HG03139 (cell line): ENCODE data around the gene NOL11.
"Not testable (repeated sequence)": the region's sequence is repeated elsewhere in the genome, so short reads cannot be mapped to it uniquely, and the experiment has no call there.

Experiments
- ATAC-seq: cut with Tn5 transposase; IDR thresholded peaks from one replicate; pipeline ENCODE4 v1.9.1; 2021; ENCODE audit not compliant: unreplicated experiment

Gene NOL11

DNA sequence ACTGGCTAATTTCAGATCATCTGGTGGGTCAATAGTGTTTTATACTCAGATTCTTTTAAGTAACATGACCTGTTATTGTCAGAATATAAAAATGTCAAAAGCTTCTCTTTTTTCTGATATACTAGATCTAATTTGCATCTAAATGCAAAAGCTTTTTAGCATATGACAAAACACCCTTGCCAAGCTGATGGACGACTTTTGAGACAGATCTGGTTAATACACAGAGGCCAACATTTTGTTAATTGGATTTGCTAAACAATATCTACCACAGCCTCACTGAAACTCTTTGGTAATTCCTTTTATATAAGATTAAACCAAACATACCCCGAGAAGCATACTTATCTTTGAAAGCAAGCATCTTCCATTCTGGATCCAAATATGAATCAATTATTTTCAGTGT, 10.3 kb upstream of the NOL11 start:
- no peak for ATAC-seq

DNA sequence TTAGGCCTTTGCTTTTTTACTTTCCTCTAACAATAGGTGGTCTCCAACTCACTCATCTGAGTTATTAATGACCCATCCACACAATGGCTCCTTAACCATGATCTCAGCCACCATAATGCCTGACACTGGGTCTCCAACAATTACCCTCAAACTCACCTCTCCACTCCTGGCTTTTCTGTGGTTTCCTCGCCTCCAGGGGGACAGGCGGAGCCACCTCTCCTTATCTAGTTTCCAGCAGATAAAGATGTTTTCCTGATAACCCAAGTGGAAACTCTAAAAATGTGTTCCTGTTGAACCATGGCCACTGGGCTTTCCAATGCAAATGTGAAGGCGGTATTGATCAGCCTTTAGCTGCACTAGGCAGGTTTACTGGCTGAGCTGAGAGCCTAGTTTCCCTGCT, 9.4 kb upstream of the NOL11 start:
- ATAC-seq = no peak

DNA sequence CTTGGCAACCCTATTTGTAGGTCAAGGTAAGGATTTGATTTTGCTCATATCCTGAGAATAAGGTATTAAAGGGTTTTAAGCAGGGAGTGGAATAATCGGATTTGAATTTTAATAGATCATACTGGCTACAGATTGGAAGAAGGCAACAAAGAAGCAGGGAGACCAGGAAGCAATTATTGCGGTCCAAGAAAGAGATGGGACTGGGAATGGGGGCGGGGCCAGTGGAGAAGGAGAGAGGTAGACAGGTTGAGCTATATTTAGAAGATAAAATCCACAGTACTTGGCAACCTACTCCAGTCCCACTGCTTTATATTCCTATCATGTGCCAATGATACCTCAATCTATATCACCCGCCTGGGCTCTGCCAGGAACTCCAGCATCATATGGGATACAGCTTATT, 5.8 kb upstream of the NOL11 start:
- no peak for ATAC-seq

DNA sequence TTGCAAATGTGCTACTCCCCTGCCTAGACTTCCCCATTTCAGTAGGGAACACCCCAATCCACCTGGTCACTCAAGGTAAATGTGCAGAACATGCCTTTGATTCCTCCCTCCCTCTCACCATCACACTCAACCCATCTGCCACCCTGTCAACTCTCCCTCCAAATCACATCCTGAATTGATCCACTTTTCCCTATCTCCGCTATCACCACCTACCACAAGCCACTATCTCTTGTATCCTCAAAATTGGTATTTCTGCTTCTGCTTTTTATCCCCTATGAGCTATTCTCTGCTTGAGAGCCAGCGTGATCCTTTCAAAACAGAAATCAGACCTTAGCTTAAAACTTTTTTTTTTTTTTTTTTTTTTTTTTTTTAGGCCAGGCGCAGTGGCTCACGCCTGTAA, 5.4 kb upstream of the NOL11 start:
- ATAC-seq = no peak

DNA sequence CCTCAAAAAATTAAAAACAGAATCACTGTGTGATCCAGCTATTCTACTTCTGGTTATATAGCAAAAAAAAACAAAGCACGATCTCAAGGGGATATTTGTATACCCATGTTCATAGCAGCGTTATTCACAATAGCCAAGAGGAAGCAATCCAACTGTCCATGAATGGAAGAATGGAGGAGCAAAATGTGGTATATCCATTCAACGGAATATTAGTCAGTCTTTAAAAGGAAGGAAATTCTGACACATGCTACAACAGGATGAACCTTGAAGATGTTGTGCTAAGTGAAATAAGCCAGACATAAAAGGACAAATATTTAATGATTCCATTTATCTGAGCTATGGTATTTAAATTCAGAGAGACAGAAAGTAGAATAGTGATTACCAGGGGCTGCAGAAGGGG, 4.6 kb upstream of the NOL11 start:
- ATAC-seq = no peak

DNA sequence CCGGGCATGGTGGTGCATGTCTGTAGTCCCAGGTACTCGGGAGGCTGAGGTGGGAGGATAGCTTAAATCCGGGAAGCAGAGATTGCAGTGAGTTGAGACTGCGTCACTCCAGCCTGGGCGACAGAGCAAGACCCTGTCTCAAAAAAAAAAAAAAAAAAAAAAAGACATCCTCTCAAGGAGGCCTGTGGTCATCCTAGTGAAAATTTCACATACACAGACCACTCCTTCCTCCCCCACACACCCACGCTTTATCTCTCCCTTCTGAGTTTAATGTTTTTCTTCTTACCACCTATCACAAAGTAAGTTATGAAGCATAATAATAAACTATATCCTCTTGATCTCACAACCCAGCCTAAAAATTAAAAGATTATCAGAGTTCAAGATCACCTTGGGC, 1.3 kb upstream of the NOL11 start:
- ATAC-seq = no peak

DNA sequence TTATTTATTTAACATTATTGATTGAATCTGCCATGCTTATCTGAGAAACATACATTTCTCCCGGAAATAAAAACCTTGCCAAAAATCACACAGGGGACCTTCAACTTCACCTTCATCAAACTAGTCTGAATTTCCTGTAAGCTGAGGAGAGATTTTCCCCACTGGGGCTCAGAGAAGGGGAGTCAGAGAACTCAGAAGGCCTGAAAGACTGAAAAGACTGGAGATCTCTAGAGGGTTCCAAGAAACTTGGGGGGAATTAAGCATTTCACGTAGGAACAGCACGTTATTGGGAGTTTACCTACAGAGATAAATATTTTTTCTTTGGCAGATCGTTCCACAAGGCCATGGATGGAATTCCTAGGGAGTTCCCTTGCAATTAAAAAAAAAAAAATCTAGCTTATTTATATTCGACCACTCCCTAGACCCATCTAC, 528 bp upstream of the NOL11 start:
- no peak for ATAC-seq

DNA sequence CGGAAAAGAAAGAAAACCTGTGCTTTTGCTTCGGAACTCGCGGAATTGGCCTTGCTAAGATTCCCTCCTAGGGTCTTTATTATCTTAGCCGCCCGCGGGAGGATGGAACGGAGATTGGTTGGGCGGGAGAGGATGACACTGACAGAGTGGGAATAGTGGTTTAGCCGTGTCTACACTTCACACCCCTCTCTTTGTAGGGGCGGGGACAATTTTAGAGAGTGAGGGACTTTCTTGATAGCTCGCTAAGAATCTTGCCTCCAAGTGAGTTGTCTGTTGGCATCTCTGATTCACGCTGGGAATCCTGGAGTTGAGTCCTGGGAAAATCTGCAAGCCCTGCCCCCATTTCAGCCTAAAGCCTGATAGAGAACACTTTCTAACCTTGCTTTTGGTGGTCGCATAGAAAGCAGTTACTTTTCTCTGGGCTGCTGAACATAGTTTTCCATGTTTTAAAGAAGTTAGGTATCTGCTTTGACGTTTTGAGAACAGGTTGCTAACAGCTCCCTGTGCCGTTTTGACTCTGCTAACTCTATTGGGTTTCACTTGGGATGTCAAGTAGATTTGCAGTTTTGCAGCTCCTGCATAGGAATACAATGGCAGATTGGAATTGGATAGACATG, 697 bp downstream of the NOL11 start:
- peak; percentile 1 for ATAC-seq

DNA sequence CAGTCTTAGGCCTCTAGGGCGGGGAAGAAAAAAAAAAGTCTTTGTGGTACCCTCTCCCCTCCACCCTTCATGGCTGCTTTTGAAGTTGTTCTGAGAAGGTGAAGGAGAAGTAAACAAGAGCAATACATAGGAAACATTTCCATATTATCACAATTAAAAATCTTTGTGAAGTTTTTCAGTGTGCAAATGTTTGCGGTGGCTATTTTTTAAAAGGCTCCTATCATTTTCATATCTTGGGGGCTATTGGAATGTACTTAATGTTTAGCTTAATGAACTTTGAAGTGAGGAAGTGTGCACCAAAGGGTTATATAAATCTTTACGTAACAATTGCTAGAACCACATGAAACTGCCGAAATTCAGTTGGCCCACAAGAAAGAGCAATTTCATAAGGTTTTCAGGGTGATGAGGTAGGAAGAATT, 7.6 kb downstream of the NOL11 start:
- ATAC-seq = no peak

DNA sequence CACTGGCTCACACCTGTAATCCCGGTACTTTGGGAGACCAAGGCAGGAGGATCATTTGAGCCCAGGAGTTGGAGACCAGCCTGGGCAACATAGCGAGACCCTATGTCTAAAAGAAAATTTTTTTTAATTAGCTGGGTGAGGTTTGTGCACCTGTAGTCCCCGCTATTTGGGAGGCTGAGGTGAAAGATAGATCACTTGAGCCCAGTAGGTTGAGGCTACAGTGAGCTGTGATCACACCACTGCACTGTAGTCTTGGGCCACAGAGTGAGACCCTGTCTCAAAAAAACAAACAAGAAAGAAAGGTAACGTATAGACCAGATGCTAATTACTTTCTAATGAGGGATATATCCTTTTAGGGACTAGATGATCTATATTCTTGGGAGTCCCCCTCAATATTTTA, 8.1 kb downstream of the NOL11 start:
- no peak for ATAC-seq

DNA sequence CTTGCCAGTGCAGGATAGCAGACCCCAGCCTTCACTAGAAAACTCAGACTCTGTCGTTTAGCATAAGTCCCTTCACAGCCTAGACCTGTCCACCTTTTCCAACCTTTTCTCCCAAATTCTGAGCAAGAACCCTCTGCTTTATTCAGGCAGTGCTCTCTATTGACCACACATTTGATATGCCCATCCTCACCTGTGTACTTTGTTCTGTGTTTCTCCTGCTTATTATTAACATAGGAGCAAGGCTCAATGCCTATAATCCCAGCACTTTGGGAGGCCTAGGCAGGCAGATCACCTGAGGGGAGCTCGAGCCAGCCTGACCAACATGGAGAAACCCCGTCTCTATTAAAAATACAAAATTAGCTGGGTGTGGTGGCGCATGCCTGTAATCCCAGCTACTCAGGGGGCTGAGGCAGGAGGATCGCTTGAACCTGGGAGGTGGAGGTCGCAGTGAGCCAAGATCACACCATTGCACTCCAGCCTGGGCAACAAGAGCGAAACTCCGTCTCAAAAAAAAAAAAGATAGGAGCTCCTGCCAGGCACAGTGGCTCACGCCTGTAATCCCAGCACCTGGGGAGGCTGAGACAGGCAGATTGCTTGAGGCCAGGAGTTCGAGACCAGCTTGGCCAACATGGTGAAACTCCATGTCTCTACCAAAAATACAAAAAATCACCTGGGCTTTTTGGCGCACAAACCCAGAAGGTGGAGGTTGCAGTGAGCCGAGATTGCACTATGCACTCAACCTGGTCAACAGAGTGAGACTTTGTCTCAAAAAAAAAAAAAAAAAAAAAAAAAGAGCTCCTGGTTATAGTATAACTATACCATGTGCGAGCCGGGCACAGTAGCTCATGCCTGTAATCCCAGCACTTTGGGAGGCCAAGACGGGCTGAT, 9.7 kb downstream of the NOL11 start:
- not testable (repeated sequence) for ATAC-seq

DNA sequence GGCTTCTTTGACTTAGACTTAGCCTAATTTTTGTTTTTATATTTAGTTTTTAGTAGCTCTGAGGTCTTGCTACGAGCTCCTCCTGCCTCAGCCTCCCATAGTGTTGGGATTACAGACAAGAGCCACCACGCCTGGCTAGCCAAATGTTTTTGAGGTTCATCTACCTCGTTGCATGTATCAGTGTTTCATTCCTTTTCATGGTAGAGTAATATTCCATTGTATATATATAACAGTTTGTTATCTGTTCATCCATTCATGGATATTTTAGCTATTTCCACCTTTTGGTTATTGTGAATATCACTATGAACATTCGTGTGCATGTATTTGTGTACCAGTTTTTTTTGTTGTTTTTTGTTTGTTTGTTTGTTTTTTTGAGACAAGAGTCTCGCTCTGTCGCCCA, 12.2 kb downstream of the NOL11 start:
- no peak for ATAC-seq

DNA sequence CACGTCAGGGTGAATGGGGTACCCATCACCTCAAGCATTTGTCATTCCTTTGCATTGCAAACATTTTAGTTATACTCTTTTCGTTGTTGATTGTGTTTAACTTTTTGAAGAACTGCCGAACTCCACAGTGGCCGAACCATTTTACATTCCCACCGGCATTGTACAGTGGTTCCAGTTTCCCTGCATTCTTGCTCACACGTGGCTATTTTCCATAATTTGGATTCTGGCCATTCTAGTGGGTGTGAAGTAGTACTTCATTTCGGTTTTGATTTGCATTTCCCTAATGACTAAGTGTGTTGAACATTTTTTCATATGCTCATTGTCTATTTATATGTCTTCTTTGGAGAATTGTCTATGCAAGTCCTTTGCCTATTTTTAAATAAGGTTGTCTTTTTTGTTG, 13.0 kb downstream of the NOL11 start:
- ATAC-seq = no peak

DNA sequence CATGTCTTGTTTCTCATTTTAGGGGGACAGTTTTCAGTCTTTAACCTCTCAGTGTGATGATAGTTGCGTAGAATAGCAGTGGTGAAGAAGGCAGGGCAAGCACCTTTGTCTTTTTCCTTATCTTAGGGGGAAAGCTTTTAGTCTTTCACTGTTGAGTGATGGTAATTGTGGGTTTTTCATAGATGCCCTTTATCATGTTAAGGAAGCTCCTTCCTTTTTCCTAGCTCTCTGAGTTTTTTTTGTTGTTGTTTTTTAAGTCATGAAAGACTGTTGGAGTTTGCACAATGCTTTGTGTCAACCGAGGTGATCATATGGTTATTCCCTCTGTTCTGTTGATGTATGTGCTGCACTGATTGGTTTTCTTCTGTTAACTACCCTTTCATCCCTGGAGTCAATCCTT, 15.7 kb downstream of the NOL11 start:
- ATAC-seq = no peak

DNA sequence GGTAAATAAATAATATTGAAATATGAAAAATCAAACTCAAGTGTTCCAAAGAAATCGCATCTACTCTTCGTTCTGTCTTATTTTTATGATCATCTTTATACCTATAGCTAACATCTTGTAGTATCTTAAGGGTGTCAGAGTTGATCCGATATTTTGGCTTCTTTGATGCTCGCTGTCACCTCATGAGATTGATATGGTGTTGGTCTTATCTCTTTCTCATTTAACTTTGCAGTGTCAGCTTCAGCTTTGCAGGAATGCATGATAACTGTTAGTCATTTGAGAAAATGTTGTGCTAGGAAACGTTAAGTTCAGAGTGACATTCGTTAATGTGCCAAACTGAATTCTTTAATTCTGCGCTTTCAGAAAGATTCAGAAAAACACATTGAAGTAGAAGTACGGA, 19.4 kb downstream of the NOL11 start:
- ATAC-seq = no peak

DNA sequence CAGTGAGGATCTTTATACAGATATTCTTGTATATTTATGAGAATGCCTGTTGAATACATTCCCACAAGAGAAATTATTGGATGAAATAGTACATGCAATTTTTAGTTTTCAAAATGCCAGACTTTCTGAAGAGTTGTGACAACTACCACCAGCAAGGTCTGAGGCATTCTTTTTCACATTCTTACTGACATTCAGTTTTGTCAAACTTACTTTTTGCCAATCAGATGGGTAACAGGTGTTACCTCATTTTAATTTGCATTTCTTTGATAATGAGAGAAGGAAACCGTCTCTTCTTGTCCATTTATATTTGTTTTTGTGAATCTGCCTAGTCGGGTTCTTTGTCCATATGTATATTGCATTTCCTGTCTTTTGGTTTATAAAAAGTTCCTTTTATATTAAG, 24.3 kb downstream of the NOL11 start:
- no peak for ATAC-seq

DNA sequence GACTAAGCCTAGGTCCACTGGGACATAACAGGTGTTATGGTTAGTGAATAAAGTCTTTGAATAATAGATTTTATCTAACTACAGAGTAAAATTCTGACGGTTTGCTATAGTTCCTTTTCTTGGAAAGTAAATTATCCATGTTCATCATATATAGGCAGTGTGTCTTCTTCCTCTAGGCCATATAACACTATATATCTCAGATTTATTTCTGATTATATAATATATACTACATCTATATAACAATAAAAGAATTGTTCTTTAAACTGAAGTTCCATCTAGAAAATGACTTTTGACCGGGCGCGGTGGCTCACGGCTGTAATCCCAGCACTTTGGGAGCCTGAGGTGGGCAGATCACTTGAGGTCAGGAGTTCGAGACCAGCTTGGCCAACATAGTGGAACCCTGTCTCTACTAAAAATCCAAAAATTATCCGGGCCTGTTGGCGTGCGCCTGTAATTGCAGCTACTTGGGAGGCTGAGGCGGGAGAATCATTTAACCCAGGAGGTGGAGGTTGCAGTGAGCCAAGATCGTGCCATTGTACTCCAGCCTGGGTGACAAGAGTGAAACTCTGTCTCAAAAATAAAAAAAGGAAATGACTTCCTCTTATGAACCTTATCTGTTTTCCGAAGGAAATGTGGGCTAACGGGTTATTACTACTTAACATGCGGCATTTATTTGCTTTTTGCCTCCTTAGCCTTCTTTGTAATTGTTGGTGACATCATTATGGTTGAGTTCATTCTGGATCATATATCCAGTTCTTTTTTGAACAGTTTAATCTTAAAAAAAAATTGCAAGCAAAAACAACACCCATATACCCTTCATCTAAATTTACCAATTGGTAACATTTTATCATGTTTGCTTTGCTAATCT, 29.2 kb downstream of the NOL11 start:
- ATAC-seq = no peak

DNA sequence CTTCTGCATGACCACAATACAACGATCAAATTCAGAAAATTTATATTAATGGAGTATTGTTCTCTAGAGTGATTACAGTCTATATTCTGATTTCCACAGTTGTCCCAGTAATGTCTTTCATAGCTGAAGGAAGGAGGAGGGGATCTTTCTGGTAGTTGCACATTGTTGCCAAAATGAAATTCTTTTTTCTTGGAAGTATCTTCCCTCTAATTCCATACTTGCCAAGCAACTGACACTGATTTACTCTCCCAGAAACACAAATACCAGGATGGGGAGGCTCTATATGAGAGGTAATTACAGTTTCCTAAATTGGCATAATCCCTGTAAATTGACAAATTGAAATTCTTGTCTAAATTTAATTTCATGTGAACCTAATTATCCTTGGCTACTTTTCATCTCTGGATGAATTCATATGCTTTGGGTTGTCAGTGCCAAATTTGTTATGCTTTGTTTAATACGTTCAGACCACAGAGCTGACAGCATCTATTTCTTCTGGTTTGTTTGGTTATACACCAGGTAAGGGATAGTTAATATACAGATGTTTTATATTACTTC, 30.0 kb downstream of the NOL11 start:
- no peak for ATAC-seq

DNA sequence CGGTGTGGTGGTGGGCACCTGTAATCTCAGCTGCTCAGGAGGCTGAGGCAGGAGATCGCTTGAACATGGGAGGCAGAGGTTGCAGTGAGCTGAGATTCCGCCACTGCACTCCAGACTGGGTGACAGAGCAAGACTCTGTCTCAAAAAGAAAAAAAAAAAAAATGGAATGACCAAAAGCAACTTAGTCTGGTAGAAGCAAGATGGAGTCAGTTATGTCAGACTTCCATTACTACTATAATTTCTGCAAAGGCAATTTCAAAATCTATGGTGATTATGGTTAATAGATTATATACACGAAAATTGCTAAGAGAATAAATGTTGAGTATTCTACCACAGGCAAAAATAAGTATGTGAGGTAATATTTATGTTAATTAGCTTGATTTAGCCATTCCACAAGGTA, 32.3 kb downstream of the NOL11 start:
- ATAC-seq = no peak

DNA sequence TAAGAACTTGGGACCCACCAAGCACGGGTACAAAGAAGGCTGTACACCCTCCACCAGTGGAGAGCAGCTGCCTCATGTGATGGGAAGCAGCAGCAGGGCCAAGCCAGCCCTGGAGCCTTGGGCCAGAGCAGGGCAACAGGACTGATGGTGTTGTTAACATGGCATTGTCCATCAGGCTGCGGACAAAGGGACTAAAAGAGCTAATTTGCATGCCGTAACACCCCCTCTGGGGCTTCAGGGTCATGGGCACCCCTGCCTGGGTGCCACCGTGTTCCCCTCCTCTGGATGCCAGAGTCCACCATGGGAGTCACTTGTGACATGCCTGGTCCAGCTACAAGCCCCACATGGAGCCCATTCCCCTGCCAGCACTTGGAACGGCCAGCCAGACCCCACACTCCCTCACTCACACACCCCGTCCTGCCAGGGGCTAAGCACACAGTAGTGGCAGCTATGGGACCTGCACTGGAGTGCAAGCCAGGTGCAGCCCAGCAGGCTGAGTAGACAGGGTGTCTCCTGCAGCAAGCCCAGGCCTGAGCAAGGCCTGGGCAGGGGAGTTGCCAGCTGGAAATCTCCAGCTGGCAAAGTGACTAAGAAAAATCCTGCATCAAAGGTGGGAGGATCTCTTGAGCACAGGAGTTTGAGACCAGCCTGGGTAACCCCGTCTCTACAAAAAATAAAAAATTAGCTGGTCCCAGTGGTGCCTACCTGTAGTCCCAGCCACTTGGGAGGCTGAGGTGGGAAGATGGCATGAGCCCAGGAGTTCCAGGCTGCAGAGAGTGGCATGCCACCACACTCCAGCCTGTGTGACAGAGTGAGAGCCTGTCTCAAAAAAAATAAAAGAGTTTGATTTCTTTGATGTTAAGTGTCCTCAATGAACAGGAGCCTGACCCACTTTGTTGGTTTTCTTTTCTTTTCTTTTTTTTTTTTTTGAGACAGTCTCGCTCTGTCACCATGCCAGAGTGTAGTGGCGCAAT, 33.7 kb downstream of the NOL11 start:
- ATAC-seq = no peak
